SK-N-SH treated with all-trans-retinoic acid at 6 μM for 48 hours (cell line): ENCODE measurements around the gene CLBA1.

ENCODE experiments used
- ATAC-seq: fragments of 200-7000 bp; cut with Tn5 transposase; 3 replicates; pipeline ENCODE4 v1.9.1; 2020; ENCODE audit warnings: mild to moderate bottlenecking, moderate library complexity
- ARNTL ChIP-seq: fragments of 450-650 bp; formaldehyde crosslinking; IDR thresholded peaks from 2 replicates; pipeline ENCODE4 v1.5.0; 2020; ENCODE audit warnings: low read depth, mild to moderate bottlenecking, moderate library complexity, borderline replicate concordance
- BACH2 ChIP-seq: fragments of 250-450 bp; sonication (Bioruptor Pico); IDR thresholded peaks from 2 replicates; pipeline ENCODE4 v1.9.0; 2021; ENCODE audit warnings: mild to moderate bottlenecking, borderline replicate concordance
- CSDC2 ChIP-seq: fragments of 250-450 bp; sonication (Bioruptor Pico); IDR thresholded peaks from 2 replicates; pipeline ENCODE4 v1.5.0; 2020; ENCODE audit warnings: mild to moderate bottlenecking, moderate library complexity
- ESRRG ChIP-seq: fragments of 250-450 bp; sonication (Bioruptor Pico); IDR thresholded peaks from 2 replicates; pipeline ENCODE4 v1.6.1; 2021; ENCODE audit warnings: mild to moderate bottlenecking
- GLIS3 ChIP-seq: fragments of 250-450 bp; sonication (Bioruptor Pico); IDR thresholded peaks from 2 replicates; pipeline ENCODE4 v1.5.0; 2020; ENCODE audit warnings: mild to moderate bottlenecking, moderate library complexity
- ISL1 ChIP-seq: fragments of 250-450 bp; sonication (Bioruptor Pico); IDR thresholded peaks from 2 replicates; pipeline ENCODE4 v2.1.2; 2022; ENCODE audit warnings: mild to moderate bottlenecking, moderate library complexity
- OSR1 ChIP-seq: fragments of 250-450 bp; sonication (Bioruptor Pico); IDR thresholded peaks from 2 replicates; pipeline ENCODE4 v1.8.0; 2022; ENCODE audit warnings: moderate library complexity, mild to moderate bottlenecking, inconsistent platforms
- PPARA ChIP-seq: fragments of 250-450 bp; sonication (Bioruptor Pico); IDR thresholded peaks from 2 replicates; pipeline ENCODE4 v1.5.0; 2020; ENCODE audit warnings: mild to moderate bottlenecking, borderline replicate concordance
- RARB ChIP-seq: fragments of 250-450 bp; sonication (Bioruptor Pico); IDR thresholded peaks from 2 replicates; pipeline ENCODE4 v1.8.0; 2021; ENCODE audit warnings: mild to moderate bottlenecking, moderate library complexity
- TOX ChIP-seq: fragments of 250-450 bp; sonication (Bioruptor Pico); IDR thresholded peaks from 2 replicates; pipeline ENCODE4 v1.8.0; 2021; ENCODE audit warnings: mild to moderate bottlenecking, moderate library complexity, borderline replicate concordance
- TSHZ2 ChIP-seq: fragments of 250-450 bp; sonication (Bioruptor Pico); IDR thresholded peaks from 2 replicates; pipeline ENCODE4 v1.5.0; 2020; ENCODE audit warnings: mild to moderate bottlenecking, moderate library complexity
- ZC3H10 ChIP-seq: fragments of 250-450 bp; sonication (Bioruptor Pico); IDR thresholded peaks from 2 replicates; pipeline ENCODE4 v1.5.1; 2021; ENCODE audit warnings: mild to moderate bottlenecking, moderate library complexity
- ZFP30 ChIP-seq: fragments of 450-650 bp; formaldehyde crosslinking; IDR thresholded peaks from 2 replicates; pipeline ENCODE4 v1.5.0; 2022; ENCODE audit warnings: mild to moderate bottlenecking, moderate library complexity
- ZNF565 ChIP-seq: fragments of 450-650 bp; formaldehyde crosslinking; conservative IDR thresholded peaks from 2 replicates; pipeline ENCODE4 v1.5.0; 2020; ENCODE audit warnings: low read depth, mild to moderate bottlenecking, moderate library complexity
- ZNF70 ChIP-seq: fragments of 450-650 bp; formaldehyde crosslinking; IDR thresholded peaks from 2 replicates; pipeline ENCODE4 v1.5.0; 2020; ENCODE audit warnings: mild to moderate bottlenecking, moderate library complexity
- ZNF8 ChIP-seq: fragments of 450-650 bp; formaldehyde crosslinking; IDR thresholded peaks from 2 replicates; pipeline ENCODE4 v1.5.0; 2020; ENCODE audit warnings: mild to moderate bottlenecking, moderate library complexity
- TF ChIP-seq, protein P1 (sequence below): fragments of 250-450 bp; sonication (Bioruptor Pico); IDR thresholded peaks from 2 replicates; pipeline ENCODE4 v1.8.0; 2020; ENCODE audit warnings: mild to moderate bottlenecking, moderate library complexity, borderline replicate concordance
- TF ChIP-seq, protein P2 (sequence below): fragments of 250-450 bp; sonication (Bioruptor Pico); IDR thresholded peaks from 2 replicates; pipeline ENCODE4 v1.5.1; 2020; ENCODE audit warnings: low read depth, mild to moderate bottlenecking, moderate library complexity
- TF ChIP-seq, protein P3 (sequence below): fragments of 250-450 bp; sonication (Bioruptor Pico); IDR thresholded peaks from 2 replicates; pipeline ENCODE4 v1.5.1; 2021; ENCODE audit warnings: mild to moderate bottlenecking, moderate library complexity
- TF ChIP-seq, protein P4 (sequence below): fragments of 250-450 bp; sonication (Bioruptor Pico); IDR thresholded peaks from 2 replicates; pipeline ENCODE4 v1.8.0; 2021; ENCODE audit warnings: low read depth, mild to moderate bottlenecking, moderate library complexity, borderline replicate concordance

Gene CLBA1

GRCh38 chr14:105041841-105042765, 56.5 kb downstream of the CLBA1 start:
- TF ChIP-seq OSR1 (CRISPR knock-in tag) (no peak), BACH2 (CRISPR knock-in tag) (no peak)
- TF ChIP-seq, all 23 proteins: peak for 0
- ATAC-seq = no peak

DNA sequence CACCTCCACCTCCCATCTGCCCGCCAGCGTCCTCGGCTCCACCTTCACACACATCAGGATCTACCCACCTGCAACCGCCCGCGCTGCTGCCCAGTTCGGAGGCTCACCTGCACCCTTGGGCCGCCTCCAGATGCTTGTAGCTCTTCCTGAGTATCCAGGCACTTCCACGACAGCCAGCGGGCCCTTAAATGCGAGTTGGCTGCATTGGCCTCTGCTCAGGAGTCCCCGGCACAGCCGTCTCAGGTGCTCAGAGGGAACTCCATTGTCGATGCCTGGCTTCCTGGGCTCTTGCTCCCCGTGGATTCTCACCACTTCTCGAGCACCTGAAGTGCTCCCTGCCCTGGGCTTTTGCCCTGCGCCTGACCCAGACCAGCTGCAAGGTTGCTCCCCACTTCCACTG, 57.2 kb downstream of the CLBA1 start:
- no peak for TF ChIP-seq ARNTL (CRISPR knock-in tag)
- TF ChIP-seq ISL1 = no peak
- TF ChIP-seq, protein P1, sequence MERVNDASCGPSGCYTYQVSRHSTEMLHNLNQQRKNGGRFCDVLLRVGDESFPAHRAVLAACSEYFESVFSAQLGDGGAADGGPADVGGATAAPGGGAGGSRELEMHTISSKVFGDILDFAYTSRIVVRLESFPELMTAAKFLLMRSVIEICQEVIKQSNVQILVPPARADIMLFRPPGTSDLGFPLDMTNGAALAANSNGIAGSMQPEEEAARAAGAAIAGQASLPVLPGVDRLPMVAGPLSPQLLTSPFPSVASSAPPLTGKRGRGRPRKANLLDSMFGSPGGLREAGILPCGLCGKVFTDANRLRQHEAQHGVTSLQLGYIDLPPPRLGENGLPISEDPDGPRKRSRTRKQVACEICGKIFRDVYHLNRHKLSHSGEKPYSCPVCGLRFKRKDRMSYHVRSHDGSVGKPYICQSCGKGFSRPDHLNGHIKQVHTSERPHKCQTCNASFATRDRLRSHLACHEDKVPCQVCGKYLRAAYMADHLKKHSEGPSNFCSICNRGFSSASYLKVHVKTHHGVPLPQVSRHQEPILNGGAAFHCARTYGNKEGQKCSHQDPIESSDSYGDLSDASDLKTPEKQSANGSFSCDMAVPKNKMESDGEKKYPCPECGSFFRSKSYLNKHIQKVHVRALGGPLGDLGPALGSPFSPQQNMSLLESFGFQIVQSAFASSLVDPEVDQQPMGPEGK (CRISPR knock-in tag) = no peak
- TF ChIP-seq ZNF565 (CRISPR knock-in tag) = no peak
- no peak for TF ChIP-seq GLIS3
- no peak for TF ChIP-seq ZC3H10
- no peak for TF ChIP-seq ZNF70 (CRISPR knock-in tag)
- TF ChIP-seq ESRRG = no peak
- no peak for TF ChIP-seq PPARA (CRISPR knock-in tag)
- no peak for TF ChIP-seq OSR1 (CRISPR knock-in tag)
- no peak for TF ChIP-seq ZNF8 (CRISPR knock-in tag)
- TF ChIP-seq, protein P2, sequence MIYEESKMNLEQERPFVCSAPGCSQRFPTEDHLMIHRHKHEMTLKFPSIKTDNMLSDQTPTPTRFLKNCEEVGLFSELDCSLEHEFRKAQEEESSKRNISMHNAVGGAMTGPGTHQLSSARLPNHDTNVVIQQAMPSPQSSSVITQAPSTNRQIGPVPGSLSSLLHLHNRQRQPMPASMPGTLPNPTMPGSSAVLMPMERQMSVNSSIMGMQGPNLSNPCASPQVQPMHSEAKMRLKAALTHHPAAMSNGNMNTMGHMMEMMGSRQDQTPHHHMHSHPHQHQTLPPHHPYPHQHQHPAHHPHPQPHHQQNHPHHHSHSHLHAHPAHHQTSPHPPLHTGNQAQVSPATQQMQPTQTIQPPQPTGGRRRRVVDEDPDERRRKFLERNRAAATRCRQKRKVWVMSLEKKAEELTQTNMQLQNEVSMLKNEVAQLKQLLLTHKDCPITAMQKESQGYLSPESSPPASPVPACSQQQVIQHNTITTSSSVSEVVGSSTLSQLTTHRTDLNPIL (CRISPR knock-in tag) = no peak
- TF ChIP-seq, protein P3, sequence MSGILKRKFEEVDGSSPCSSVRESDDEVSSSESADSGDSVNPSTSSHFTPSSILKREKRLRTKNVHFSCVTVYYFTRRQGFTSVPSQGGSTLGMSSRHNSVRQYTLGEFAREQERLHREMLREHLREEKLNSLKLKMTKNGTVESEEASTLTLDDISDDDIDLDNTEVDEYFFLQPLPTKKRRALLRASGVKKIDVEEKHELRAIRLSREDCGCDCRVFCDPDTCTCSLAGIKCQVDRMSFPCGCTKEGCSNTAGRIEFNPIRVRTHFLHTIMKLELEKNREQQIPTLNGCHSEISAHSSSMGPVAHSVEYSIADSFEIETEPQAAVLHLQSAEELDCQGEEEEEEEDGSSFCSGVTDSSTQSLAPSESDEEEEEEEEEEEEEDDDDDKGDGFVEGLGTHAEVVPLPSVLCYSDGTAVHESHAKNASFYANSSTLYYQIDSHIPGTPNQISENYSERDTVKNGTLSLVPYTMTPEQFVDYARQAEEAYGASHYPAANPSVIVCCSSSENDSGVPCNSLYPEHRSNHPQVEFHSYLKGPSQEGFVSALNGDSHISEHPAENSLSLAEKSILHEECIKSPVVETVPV (CRISPR knock-in tag) = no peak
- TF ChIP-seq TSHZ2 (CRISPR knock-in tag) = no peak
- no peak for TF ChIP-seq TOX (CRISPR knock-in tag)
- ATAC-seq = no peak

GRCh38 chr14:105043641-105044040, 58.1 kb downstream of the CLBA1 start:
- TF ChIP-seq, protein P3 (CRISPR knock-in tag) = no peak
- TF ChIP-seq ZFP30 (CRISPR knock-in tag) (no peak), ARNTL (CRISPR knock-in tag) (no peak), RARB (CRISPR knock-in tag) (no peak), CSDC2 (no peak), GLIS3 (no peak), ISL1 (no peak), OSR1 (CRISPR knock-in tag) (no peak)
- TF ChIP-seq, protein P2 (CRISPR knock-in tag) = no peak
- TF ChIP-seq, protein P1 (CRISPR knock-in tag) = no peak
- TF ChIP-seq, protein P4, sequence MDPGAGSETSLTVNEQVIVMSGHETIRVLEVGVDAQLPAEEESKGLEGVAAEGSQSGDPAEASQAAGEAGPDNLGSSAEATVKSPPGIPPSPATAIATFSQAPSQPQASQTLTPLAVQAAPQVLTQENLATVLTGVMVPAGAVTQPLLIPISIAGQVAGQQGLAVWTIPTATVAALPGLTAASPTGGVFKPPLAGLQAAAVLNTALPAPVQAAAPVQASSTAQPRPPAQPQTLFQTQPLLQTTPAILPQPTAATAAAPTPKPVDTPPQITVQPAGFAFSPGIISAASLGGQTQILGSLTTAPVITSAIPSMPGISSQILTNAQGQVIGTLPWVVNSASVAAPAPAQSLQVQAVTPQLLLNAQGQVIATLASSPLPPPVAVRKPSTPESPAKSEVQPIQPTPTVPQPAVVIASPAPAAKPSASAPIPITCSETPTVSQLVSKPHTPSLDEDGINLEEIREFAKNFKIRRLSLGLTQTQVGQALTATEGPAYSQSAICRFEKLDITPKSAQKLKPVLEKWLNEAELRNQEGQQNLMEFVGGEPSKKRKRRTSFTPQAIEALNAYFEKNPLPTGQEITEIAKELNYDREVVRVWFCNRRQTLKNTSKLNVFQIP (CRISPR knock-in tag) = no peak
- ATAC-seq = no peak
